Endometrial microvascular endothelial cells (primary cell): Measurements from ENCODE around the gene ATP6V1G1. TPM values are rescaled to one million over a fixed set of nuclear protein-coding genes. Genes with fewer than 3 reads are reported as not detected.
"Not testable (repeated sequence)": the region's sequence is repeated elsewhere in the genome, so short reads cannot be mapped to it uniquely, and the experiment has no call there.

Source experiments
- in situ Hi-C: cut with HindIII; loops from 2 replicates; pipeline ENCODE4 v1.10.0; 2017; ENCODE audit warnings: low sequenced_read_pairs, low pct_unique_long_range_greater_than_20kb; ENCODE audit errors: inconsistent ontology term
- total RNA-seq: library from RNA; depleted of rRNA; stranded (reverse); fragments of >200 nt; gene quantifications from one replicate; pipeline ENCODE4 v1.2.3, GENCODE V29; 2015; ENCODE audit errors: inconsistent ontology term

The ATP6V1G1 gene
- total RNA-seq, 1 donor from 2014 or later = 117 TPM

DNA sequence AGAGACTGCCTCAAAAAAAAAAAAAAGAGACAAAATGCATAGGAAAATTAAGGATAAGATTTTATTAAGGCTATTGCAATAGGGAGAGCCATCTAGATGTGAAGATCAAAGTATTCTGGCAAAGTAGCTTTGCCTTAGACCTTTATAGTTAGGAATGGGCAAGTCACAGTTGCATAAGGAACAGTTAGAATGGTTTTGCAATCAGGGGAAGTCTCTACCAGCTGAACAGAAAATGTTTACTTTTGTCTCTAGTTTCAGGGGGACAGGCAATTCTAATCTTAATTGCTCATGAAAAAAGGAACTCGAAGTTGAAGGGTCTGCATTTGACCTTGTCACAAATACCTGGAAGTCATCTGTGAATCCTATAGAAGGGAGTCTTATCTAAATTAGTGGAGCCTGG is 13.1 kb upstream of the ATP6V1G1 start:
- in situ Hi-C loops = no loop called here

DNA sequence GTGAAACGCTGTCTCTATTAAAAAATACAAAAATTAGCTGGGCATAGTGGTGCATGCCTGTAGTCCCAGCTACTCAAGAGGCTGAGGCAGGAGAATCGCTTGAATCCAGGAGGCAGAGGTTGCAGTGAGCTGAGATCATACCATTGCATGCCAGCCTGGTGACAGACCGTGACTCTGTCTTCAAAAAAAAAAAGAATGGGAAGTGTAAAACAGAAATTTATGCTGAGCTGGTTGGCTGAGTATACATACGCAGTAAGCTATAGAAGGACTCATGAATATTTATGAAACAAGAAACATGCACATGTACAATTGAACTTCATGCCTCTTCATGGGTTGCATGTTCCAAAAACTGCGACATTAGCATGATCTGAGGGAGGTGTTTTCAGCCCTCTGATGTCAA is 10.8 kb upstream of the ATP6V1G1 start:
- in situ Hi-C loops = not testable (repeated sequence)

DNA sequence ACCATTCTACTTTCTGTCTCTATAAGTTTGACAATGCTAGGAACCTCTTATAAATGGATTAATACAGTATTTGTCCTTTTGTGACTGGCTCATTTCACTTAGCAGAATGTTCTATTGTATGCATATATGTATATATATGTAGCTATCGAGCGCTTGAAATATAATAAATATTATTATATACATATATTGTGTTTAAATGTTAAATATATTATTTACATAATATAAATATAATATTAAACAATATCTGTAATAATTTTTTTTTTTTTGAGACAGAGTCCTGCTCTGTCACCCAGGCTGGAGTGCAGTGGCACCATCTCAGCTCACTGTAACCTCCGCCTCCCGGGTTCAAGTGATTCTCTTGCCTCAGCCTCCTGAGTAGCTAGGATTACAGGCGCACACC is 9.4 kb upstream of the ATP6V1G1 start:
- in situ Hi-C loops = not testable (repeated sequence)

DNA sequence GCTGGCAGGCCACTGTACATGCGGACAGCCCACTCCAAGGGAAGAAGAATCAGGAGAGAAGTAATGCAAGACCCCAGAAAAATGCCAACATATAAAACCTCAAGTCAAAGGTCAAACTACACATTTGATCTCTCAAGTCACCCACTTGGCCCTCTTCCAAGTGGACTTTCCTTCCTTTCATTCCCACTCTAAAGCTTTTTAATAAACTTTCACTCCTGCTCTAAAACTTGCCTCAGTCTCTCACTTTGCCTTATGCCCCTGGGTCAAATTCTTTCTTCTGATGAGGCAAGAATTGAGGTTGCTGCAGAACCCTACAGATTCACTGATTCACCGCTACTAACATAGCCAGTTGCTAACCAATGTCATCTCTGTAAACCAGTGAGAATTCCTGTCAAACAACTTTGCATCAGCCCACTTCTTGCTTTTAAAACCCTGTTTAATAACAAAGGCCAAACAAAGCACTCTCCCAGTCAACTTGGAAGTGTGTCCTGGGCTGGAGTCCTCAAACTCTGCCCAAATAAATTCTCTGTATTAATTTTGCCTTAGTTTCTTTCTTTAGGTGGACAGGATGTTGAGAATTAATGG is 6.9 kb upstream of the ATP6V1G1 start:
- in situ Hi-C loops = no loop called here

DNA sequence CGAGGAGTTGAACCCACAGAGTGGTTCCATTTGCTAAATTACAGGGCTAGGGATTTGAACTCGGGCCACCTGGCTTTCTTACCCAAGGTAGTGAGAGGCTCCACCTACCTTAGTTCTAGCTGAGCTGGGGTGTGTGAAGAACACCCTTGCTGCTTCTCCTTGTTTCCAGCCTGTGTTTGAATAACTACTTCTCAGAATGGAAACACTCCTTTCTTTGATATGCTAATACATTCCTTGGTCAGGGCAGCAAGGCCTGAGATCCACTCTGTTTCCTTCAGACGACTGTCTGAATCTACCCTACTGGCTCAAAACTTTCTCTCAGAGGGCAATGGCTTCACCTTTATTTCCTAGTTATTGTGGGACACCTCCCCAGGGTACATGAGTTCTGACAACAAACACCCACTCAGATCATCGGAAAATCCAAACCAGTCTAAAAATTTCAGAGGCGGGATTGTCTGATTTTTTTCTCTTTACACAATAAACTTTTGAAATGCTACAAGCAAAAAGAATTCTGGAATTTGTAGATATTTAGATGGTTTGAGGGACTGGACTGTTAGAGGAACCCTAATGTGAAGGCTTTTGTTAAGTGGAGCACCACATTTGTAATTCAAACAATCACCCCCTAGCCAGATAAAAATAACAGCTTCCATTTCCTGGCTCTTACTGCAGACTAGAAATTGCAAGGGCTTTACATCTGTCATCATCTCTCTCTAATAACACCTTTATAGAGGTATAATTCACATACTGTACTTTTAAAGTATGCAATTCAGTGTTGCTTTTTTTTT is 4.0 kb upstream of the ATP6V1G1 start:
- in situ Hi-C loops = no loop called here

DNA sequence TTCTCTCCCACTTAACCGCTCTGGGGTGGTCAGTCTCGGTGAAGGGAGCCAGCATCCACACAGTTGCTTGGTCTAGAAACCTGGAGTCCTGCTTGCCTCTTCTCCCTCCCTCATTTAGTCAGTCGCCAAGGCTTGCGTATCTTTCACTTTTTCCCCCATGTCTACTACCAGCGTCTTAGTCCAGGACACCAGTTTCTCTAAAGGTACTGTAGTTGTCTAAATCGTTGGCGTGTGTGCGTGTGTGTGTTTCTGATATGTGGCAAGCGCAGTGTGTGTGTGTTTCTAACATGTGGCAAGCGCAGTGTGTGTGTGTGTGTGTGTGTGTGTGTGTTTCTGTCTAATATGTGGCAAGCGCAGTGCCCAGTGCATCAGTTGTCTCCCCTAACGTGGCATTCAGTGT is 641 bp downstream of the ATP6V1G1 start:
- in situ Hi-C loops = no loop called here

DNA sequence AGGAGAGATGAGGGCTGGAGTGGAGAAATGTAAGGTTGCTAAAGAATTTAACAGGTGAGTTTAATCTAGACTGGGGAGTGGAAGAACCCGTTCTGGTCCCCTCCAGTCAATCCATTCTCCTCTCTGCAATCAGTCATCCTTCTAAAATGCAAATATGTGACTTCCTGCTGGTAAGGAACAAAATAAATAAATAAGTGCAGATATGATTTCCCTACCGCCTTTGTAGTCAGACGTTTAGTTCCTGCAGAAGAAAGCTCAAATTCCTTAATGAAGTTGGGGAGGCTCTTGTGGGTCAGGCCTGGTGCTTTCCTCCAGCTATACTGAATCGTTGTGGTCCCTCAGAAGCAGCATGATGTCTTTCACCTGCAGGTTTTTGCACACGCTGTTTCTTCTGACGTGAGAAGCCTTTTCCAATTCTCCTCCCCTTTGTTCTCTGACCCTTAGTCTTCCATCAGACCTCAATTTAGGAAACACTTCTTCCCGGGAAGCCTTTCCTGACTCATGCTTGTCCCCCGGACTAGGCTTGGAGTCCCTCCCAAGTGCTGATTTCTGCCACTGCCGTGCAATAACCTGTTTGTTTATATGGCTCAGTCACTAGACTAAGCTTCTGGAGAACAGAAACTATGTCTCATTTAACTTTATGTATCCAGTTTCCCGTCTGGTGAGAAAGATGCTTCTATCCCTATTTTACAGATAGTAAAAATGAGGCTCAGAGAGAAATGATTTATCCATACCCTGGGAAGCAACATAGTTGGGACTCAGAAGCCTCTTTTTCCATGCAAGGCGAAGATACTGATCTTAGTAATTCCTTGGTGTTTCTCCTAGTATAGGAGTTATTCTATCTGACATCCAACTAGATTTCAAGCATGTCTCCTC is 1.3 kb downstream of the ATP6V1G1 start:
- in situ Hi-C loops = no loop called here

DNA sequence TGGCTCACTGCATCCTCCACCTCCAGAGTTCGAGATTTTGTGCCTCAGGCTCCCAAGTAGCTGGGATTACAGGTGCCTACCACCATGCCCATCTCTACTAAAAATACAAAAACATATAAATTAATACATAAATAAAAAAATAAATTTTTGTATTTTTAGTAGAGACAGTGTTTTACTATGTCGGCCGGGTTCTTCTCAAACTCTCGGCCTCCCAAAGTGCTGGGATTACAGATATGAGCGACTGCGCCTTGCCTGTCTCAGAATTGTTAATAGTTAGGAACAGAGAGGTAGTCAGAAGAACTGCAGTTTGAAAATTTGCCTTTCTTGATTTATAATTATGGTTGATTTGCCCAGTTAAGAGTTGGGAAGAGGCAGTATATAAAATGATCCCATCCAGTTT is 2.8 kb downstream of the ATP6V1G1 start:
- in situ Hi-C loops = no loop called here

DNA sequence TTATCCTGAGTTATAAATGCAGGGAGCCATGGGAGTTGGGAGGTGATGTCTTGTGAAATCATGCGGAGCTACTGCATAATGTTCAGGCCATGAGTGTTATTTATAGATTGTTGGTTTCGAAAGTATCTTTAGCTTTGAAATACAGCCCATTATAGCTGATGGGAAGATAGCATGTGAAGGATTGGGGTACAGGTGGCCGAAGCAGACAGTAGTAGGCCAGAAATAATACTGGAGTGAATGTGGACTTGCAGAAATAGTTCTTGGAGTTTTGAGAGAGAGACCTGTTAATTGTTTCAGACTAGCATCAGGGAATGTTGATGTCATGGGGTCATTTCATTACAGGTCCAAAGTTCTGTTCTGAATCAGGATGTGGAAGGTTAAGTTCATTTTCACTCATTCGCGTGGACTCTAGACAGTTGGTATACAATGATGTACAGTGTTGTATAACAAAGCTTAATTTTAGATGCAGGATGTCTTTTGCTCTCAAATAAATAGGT is 3.8 kb downstream of the ATP6V1G1 start:
- in situ Hi-C loops = no loop called here

DNA sequence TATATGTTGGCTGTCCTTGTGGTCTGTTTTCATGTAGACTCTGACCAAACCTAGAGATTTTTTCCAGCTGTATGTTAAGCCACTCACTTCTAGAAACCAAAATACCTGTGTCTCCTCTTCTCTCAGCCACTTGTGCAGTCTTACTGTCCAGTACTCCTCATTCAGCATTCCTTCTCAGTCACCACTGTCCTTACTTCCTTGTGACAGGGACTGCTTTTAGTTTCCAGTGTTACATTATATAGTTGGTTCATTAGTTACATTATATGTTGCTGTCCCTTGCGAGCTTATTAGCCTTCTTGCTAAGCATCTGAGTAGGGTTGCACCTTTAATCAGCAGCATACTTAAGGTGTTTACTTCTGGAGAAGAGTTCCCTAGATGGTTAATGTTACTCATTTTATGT is 4.3 kb downstream of the ATP6V1G1 start:
- in situ Hi-C loops = no loop called here

DNA sequence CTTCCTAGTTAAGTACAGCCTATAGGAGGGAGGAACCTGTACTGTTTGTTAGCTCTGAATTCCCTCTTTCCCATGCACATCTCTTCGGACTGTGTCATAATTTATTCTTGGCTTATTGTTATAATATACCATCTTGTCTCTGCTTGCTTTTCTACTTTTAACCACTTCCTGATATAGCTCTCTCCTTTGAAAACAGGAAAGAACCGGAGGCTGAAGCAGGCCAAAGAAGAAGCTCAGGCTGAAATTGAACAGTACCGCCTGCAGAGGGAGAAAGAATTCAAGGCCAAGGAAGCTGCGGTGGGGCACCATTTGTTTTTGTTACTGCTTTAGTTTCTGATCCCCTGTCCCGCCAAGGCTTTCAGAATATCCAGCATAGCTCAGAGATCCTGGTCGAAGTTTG is 4.8 kb downstream of the ATP6V1G1 start:
- in situ Hi-C loops = no loop called here

DNA sequence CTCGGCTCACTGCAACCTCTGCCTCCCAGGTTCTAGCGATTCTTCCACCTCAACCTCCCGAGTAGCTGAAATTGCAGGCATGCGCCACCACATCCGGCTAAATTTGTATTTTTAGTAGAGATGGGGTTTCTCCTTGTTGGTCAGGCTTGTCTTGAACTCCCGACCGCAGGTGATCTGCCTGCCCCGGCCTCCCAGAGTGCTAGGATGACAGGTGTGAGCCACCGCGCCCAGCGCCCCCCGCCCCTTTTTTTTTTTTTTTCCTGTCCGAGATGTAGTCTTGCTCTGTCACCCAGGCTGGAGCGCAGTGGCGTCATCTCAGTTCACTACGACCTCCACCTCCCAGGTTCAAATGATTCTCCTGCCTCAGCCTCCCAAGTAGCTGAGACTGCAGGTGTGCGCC is 6.6 kb downstream of the ATP6V1G1 start:
- in situ Hi-C loops = no loop called here

DNA sequence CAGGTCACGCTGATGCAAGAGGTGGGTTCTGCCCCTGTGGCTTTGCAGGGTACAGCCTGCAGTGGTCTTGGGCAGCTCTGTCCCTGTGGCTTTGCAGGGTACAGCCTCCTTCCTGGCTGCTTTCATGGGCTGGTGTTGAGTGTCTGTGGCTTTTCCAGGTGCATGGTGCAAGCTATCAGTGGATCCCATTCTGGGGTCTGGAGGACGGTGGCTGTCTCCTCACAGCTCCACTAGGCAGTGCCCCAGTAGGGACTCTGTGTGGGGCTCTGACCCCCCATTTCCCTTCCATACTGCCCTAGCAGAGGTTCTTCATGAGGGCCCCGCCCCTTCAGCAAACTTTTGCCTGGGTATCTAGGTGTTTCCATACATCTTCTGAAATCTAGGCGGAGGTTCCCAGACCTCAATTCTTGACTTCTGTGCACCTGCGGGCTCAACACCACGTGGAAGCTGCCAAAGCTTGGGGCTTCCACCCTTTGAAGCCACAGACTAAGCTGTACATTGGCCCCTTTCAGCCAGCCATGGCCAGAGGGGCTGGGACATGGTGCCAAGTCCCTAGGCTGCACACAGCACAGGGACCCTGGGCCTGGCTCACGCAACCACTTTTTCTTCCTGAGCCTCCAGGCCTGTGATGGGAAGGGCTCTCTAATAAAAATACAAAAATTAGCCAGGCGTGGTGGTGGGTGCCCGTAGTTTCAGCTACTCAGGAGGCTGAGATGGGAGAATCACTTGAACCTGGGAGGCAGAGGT is 13.1 kb downstream of the ATP6V1G1 start:
- in situ Hi-C loops = not testable (repeated sequence)

DNA sequence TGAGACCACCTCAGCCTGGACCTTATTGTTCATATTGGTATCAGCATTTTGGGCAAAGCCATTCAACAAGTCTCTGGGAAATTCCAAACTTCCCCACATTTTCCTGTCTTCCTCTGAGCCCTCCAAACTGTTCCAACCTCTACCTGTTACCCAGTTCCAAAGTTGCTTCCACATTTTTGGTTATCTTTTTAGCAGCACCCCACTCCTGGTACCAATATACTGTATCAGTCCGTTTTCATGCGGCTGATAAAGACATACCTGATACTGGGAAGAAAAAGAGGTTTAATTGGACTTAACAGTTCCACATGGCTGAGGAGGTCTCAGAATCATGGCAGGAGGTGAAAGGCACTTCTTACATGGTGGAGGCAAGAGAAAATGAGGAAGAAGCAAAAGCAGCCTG is 14.2 kb downstream of the ATP6V1G1 start:
- in situ Hi-C loops = not testable (repeated sequence)

DNA sequence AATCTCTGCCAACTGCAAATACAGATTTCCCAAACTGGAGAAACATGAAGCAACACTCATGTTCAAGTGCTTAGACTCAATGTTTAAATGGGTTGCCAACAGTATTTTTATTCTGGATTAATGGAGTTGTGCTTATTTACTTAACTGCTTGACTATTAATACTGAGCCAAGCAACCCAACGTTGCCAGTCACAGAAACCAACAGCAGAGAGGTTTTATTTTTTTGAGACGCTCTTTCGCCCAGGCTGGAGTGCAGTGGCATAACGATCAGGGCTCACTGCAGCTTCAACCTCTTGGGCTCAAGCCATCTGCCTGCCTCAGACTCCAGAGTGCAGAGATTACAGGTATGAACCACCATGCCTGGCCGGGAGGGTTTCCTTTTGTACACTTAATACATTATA is 15.1 kb downstream of the ATP6V1G1 start:
- in situ Hi-C loops = no loop called here

DNA sequence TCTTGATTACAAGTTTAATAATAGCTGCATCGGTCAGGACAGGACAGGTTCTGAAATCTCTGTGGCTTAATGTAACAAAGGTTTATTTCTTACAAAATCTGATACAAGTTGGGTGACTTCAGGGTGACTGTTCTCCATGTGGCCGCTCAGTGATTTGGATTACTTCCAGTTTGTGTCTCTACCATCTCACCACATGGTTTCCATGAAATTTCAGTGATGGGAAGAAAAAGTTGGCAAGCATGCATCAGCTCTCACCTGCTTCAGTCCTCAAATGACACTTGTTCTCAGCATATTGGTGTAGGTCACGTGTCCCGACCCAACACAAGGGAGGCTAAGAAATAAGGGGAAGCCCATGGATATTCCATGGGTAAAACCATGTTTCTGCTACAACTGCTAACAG is 15.7 kb downstream of the ATP6V1G1 start:
- in situ Hi-C loops = no loop called here

DNA sequence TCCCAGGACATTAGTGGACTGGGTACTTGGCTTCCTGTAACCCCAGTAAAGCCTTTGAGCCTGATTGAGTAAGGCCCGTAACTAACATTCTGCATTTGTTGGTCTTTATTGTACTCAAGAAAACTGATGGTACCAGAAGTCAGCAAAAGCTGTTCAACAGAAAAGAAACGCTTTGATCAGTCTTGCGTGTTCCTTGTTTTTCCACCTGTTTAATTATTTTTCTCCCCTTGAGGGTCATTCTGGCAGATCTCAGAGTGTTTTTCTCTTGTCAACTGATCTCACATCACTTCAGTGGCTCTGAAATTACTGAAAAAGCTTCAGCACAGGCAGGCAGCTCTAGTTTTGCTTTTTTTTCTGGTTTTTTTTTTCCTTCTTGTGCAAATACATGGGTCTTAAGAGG is 17.4 kb downstream of the ATP6V1G1 start:
- in situ Hi-C loops = no loop called here

DNA sequence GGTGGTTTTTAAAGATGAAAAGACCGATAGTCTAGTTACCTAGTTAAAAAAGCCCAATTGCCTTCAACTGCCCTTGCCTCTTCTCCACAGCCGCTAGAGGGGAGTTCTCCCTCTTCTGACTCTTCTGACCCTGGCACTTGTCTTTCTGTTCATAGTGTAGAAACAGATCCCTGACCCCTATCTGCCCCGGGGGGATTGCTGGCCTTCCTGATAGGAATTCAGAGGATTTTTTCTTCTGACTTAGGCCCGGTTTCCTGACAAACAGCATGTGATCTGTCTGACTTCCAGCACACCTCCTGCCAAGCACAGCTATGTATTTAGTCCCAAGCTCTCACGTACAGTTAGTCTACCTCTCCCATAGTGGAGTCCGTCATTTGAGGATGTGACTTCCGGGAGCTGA is 18.5 kb downstream of the ATP6V1G1 start:
- in situ Hi-C loops = no loop called here

DNA sequence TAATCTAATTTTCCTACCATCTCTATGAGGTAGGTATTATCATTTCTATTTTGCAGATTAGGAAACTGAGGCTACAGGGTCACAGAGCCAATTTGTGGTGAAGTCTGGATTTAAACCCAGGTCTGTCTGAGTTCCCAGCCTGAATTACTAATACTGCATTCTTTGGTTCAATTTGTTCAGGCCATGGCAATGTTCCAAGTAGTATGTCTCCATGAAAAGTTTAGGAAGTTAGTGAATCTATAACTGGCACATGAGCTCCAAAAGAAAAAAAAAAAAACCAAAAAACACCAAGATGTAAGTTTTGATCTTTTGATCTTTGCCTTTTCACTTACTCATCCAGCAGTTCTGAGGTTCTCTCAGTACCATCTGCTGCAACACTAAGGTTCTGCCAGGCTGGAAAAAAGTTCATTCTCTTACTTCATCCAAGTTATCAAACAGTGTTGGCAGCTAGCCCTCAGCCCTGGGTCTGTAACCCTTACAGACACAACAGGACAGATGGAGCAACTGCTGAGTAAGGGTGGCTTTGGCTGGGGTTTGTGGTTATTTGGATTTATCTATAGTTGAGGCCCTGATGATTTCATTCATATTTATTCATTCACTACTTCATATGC is 19.1 kb downstream of the ATP6V1G1 start:
- in situ Hi-C loops = no loop called here
